Keratinocyte (primary cell): Measurements from ENCODE around the gene ERBB3. TPM values are rescaled to one million over a fixed set of nuclear protein-coding genes. Genes with fewer than 3 reads are reported as not detected.

Experiments
- DNase-seq: peaks from one replicate; pipeline ENCODE4 v3.0.0-alpha.2; 2011; ENCODE audit warnings: low read depth, missing footprints, low spot score
- FAIRE-seq: peaks from 2 replicates; lab custom pipeline; 2011; peaks lifted over from hg19 to GRCh38; lab: Jason Lieb, UNC
- H2AFZ ChIP-seq: 2 replicates; pipeline ENCODE4 v1.6.0; 2012; ENCODE audit warnings: low read length, control low read depth, inconsistent platforms; ENCODE audit not compliant: control insufficient read depth
- H3K27ac ChIP-seq: 2 replicates; pipeline ENCODE4 v1.5.1; 2011; ENCODE audit warnings: low read length; ENCODE audit not compliant: control insufficient read depth, insufficient read depth
- H3K27me3 ChIP-seq: 3 replicates; pipeline ENCODE4 v1.6.0; 2011; ENCODE audit warnings: low read length; ENCODE audit not compliant: control insufficient read depth, insufficient read depth; ENCODE audit errors: extremely low read depth
- H3K36me3 ChIP-seq, 2 experiments: 2 replicates in 1 of 2; 3 replicates in 1 of 2; pipeline ENCODE4 v1.5.1; 2011; ENCODE audit warnings: low read length in 2 of 2, mild to moderate bottlenecking in 1 of 2; ENCODE audit not compliant: control insufficient read depth in 2 of 2, insufficient read depth in 2 of 2; ENCODE audit errors: extremely low read depth in 1 of 2
- H3K4me1 ChIP-seq: 3 replicates; pipeline ENCODE4 v1.5.1; 2011; ENCODE audit warnings: low read length; ENCODE audit not compliant: control insufficient read depth, insufficient read depth; ENCODE audit errors: extremely low read depth
- H3K4me2 ChIP-seq: 3 replicates; pipeline ENCODE4 v1.6.0; 2011; ENCODE audit warnings: low read depth, low read length; ENCODE audit not compliant: control insufficient read depth, insufficient read depth; ENCODE audit errors: extremely low read depth
- H3K4me3 ChIP-seq, 3 experiments: fragments of 200-600 bp in 1 of 3; sonication (generic) in 1 of 3; 2 replicates in 2 of 3; 3 replicates in 1 of 3; pipeline ENCODE4 v1.5.1; 2011 to 2016; ENCODE audit warnings: low read length in 3 of 3, mild to moderate bottlenecking in 3 of 3, control low read depth in 2 of 3, inconsistent platforms in 1 of 3, low read depth in 1 of 3, mixed read lengths in 1 of 3, mixed run types in 1 of 3, moderate library complexity in 1 of 3; ENCODE audit not compliant: control insufficient read depth in 2 of 3, insufficient read depth in 2 of 3; ENCODE audit errors: extremely low read depth in 1 of 3
- H3K79me2 ChIP-seq: 2 replicates; pipeline ENCODE4 v1.6.0; 2012; ENCODE audit warnings: low read length; ENCODE audit not compliant: control insufficient read depth, insufficient read depth
- H3K9ac ChIP-seq: 3 replicates; pipeline ENCODE4 v1.6.0; 2011; ENCODE audit warnings: low read length; ENCODE audit not compliant: control insufficient read depth, insufficient read depth; ENCODE audit errors: extremely low read depth
- H3K9me1 ChIP-seq: 3 replicates; pipeline ENCODE4 v1.6.0; 2011; ENCODE audit warnings: low read length; ENCODE audit not compliant: control insufficient read depth, insufficient read depth; ENCODE audit errors: extremely low read depth
- H3K9me3 ChIP-seq: 2 replicates; pipeline ENCODE4 v1.5.1; 2012; ENCODE audit warnings: low read depth, low read length; ENCODE audit not compliant: control insufficient read depth
- H4K20me1 ChIP-seq: 3 replicates; pipeline ENCODE4 v1.6.0; 2011; ENCODE audit warnings: low read length; ENCODE audit not compliant: control insufficient read depth, insufficient read depth; ENCODE audit errors: extremely low read depth
- CTCF ChIP-seq, 3 experiments: IDR thresholded peaks in 1 of 3; conservative IDR thresholded peaks in 1 of 3; optimal IDR thresholded peaks in 1 of 3; 2 replicates in 2 of 3; 3 replicates in 1 of 3; pipeline versions ENCODE3 to v1.5.1; 2011; ENCODE audit warnings: low read length in 3 of 3, mild to moderate bottlenecking in 3 of 3, moderate library complexity in 2 of 3, control low read depth in 1 of 3, inconsistent platforms in 1 of 3; ENCODE audit not compliant: insufficient read depth in 2 of 3; ENCODE audit errors: extremely low read depth in 1 of 3
- EZH2 ChIP-seq: IDR thresholded peaks from one replicate; pipeline ENCODE4 v1.6.1; 2012; ENCODE audit warnings: inconsistent platforms, mild to moderate bottlenecking, low read length, moderate library complexity
- dilution Hi-C: fragments of 300-500 bp; cut with MboI; formaldehyde crosslinking; loops from one replicate; pipeline ENCODE4 v1.7.0; 2020; ENCODE audit warnings: low sequenced_read_pairs; ENCODE audit not compliant: extremely low pct_ligation_motif_present
- polyA plus RNA-seq, 5 experiments: library from polyadenylated mRNA; depleted of rRNA in 3 of 5; stranded (reverse) in 3 of 5; stranded (forward) in 1 of 5; unstranded in 1 of 5; fragments of >200 nt; gene quantifications; 1 replicate in 1 of 5; 2 replicates in 3 of 5; 3 replicates in 1 of 5; pipeline versions ENCODE4 v1.2.1 to v1.2.3, GENCODE V29; 2011 to 2012; ENCODE audit warnings: missing spikeins in 2 of 5, low read depth in 1 of 5, low replicate concordance in 1 of 5

The ERBB3 gene
- polyA plus RNA-seq, 1 donor (not counting 4 experiments of a cell fraction or from before 2014, with no cell fraction given) = 16.4 TPM

GRCh38 chr12:56086096-56086495 is 6.1 kb downstream of the ERBB3 start:
- dilution Hi-C loops = no loop called here
- TF ChIP-seq CTCF (optimal IDR thresholded peaks at IDR 0.05 in 1 of 3, IDR thresholded peaks at IDR 0.05 in 1 of 3, conservative IDR thresholded peaks at IDR 0.05 in 1 of 3; ENCODE audit: extremely low read depth in 1 of 3, insufficient read depth in 2 of 3, low read length in 3 of 3) (no peak), EZH2 (no peak)
- FAIRE-seq (no peak), DNase-seq (no peak)
- Histone ChIP-seq H3K4me3 (no peak overlapping the region), H3K79me2 (no peaks in the 10 kb centered on the region), H3K27ac (no peak overlapping the region), H3K9ac (no peak overlapping the region), H3K4me1 (peaks cover 11% of the 10 kb centered on the region), H3K9me3 (no peaks in the 10 kb centered on the region), H4K20me1 (no peaks in the 10 kb centered on the region), H3K36me3 (peaks cover 4 to 15% of the 10 kb centered on the region in 2 experiments), H3K27me3 (no peaks in the 10 kb centered on the region), H3K4me2 (no peak overlapping the region), H2AFZ (no peak overlapping the region), H3K9me1 (no peaks in the 10 kb centered on the region)

GRCh38 chr12:56086608-56087007 is 6.6 kb downstream of the ERBB3 start:
- no peaks in the 10 kb centered on the region for H3K9me3 ChIP-seq

More at GRCh38 chr12:56086608-56087007, 6.6 kb downstream of the ERBB3 start:
- FAIRE-seq (no peak), DNase-seq (no peak)
- Histone ChIP-seq H3K4me1 (peaks cover 6% of the 10 kb centered on the region), H3K9ac (no peak overlapping the region), H3K9me1 (no peaks in the 10 kb centered on the region), H3K4me2 (no peak overlapping the region), H3K27me3 (no peaks in the 10 kb centered on the region), H4K20me1 (no peaks in the 10 kb centered on the region), H3K79me2 (no peaks in the 10 kb centered on the region), H3K4me3 (no peak overlapping the region), H2AFZ (no peak overlapping the region), H3K36me3 (peaks cover 4 to 15% of the 10 kb centered on the region in 2 experiments), H3K27ac (no peak overlapping the region)
- dilution Hi-C loops = no loop called here
- no peak for TF ChIP-seq EZH2
- no peak for TF ChIP-seq CTCF (optimal IDR thresholded peaks at IDR 0.05 in 1 of 3, IDR thresholded peaks at IDR 0.05 in 1 of 3, conservative IDR thresholded peaks at IDR 0.05 in 1 of 3; ENCODE audit: extremely low read depth in 1 of 3, insufficient read depth in 2 of 3, low read length in 3 of 3)
